GOT3 (cell line): ENCODE data around the gene ITCH.

Source experiments
- DNase-seq: peaks from one replicate; lab custom pipeline; 2025; ENCODE audit warnings: mixed read lengths; lab: John Stamatoyannopoulos, UW

ITCH gene

DNA sequence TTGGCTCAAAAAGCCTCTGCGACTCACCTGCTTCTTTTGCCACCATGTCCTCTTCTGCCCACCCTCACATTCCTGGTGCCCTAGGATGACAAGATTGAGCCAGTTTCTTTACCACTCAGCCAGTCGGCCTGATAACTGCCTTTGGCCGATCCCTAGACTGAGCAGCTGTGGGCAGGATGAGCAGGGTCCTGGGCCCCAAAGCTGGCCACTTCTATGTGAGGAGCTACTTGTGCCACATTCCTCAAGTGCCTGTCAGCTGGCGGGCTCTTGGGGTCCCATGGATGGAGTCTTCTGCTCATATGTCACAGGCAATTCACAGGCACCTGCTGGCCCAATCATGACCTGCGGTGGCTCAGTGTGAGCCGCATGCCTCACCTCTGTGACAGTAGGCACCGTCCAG lies 169.7 kb downstream of the ITCH start:
- no peak for DNase-seq

DNA sequence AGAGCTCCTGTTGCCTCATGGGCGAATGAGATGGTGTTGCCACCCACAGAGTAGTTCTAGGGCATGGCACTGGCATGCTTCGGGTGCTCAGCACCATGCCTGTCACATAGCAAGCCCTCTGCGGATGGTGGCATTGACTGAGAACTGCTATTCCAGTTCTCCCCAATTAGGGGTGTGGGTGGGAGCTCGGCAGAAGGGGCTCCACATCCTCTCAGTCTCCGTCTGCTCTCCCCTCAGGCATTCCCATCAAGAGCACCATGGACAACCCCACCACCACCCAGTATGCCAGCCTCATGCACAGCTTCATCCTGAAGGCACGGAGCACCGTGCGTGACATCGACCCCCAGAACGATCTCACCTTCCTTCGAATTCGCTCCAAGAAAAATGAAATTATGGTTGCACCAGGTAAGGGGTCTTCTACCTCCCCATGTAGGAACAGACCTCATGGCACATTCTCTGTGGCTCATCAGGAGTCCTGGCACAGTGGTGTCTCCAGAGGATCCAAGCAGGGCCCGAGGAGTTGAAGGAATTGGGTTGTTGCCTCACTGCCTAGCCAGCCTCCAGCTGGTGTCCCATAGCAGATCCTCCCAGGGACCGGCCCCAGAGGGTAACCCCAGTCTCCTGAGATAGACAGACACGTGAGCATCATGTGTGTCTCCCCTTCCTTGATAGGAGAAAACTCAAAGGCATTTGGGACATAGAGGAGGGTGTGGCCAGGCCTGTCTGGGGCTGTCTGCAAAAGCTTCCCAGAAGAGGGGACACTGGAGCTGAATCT lies 171.5 kb downstream of the ITCH start:
- no peak for DNase-seq

DNA sequence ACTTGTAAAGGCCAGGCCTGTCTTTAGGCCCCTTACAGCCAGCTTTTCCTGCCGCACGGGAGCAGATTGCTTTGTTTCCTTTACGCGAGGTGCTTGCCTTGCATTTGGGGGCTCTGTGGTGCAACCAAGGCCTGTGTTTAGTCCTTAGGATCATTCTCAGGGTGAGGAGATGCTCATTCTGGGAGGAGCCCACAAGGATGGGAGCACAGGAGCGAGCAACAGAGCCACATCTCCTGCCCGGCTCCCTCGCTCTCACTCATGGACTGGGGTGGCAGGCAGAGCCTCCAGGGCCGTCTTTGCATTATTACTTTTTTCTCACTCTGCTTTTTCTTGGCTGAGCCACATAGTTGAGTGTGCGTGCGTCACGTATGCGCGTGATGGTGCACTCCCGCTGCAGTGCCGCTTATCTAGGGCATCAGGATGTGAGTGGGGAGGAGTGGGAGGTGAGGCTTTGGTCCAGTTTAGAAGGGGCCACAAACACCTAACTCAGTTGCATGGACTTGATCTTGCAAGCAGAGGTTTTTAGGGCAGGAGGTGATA lies 172.3 kb downstream of the ITCH start:
- DNase-seq, result no peak

DNA sequence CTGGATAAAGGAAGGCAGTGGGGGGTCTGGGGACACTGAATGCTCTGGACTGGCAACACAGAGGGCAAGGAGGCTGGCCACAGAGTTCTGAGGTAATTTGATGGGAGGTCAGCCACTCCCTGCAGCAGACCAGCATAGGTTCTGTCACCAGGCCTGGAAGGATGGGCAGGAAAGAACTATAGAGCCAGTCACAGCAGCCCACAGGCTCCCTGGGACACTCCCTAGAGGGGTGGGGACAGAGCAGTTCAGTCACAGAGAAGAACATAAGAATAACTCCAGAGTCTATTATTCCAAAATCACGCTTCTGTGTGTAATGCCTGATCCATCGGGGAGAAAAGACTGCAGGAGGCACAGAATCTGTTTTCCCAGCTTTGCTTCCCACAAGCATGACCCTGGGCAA lies 172.8 kb downstream of the ITCH start:
- DNase-seq, result no peak

DNA sequence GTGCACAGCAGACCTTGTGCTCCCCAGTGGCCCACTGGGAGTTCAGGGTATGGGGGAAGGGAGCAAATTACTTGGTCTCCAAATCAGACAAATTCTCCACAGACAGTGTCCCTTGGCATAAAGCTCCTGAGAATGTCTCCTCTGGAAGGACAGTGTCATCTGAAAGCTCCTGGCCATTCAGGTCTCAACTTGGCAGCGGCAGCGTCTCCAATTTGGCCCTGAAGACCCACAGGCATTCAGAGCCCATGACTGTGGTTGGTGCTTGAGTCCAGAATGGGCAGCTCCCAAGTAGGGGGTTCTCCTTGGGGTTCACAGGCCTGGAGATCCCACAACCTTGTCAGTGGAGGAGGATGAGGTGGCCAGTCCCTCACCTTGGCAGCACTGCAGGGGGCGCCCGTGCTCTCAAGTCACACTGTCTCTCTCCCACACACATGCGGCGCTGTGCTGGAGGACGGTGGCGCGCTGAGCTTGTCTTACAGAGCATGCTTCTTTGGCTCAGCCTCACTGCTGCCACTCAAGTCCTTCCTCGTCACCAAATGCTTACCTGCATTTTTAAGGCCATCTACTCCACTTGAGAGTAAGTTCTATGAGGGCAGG lies 173.8 kb downstream of the ITCH start:
- DNase-seq, result no peak

DNA sequence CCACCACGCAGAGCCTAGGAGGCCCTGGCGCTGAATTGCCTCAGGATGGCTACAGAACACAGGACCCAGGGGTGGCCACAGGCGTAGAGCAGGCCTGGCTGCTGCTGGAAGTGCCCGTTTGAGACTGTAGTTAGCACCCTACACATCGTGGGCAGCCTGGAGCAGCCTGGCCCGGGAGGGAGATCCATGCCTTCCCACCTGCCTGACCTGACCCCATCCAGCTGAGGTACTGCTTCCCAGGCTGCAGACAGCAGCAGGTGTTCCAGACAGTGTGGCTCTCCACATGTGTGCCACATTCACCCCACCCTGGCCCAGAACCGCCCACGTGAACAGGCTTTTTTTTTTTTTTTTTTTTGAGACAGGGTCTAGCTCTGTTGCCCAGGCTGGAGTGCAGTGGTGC lies 174.6 kb downstream of the ITCH start:
- no peak for DNase-seq

DNA sequence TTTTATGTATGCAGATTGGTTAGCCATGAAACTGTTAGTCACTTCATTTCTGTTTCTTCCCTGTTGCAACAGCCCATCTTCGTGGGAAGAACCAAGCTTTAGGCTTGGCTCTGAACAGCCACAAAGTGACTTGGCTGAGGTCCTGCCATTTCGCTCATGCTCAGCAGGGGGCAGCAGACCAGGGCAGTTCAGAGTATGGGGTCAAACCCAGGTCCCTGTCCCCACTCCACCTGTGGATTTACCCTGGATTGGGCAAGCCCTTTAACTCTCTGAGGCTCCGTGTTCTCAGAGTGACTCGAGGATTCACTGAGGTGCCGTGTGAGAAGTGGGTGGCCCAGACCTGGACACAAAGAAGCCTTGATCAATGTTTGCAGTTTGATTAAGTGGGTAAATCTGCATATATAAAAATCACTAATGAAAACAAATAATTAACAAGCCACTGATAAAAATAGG lies 175.6 kb downstream of the ITCH start:
- DNase-seq, result no peak

DNA sequence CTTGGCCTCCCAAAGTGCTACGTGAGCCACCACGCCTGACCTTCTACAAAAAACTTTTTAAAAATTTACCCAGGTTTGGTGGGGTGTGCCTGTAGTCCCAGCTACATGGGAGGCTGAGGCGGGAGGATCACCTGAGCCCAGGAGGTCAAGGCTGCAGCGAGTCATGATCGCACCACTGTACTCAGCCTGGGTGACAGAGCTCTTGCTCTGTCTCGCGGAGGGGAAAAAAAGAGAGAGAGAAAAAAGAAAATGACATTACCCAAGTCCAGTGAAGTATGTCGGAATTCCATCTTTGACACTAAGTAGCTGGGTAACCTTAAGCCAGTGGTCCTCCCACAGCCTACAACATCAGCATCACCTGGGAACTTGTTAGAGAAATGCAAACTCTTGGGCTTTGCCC lies 176.7 kb downstream of the ITCH start:
- no peak for DNase-seq

DNA sequence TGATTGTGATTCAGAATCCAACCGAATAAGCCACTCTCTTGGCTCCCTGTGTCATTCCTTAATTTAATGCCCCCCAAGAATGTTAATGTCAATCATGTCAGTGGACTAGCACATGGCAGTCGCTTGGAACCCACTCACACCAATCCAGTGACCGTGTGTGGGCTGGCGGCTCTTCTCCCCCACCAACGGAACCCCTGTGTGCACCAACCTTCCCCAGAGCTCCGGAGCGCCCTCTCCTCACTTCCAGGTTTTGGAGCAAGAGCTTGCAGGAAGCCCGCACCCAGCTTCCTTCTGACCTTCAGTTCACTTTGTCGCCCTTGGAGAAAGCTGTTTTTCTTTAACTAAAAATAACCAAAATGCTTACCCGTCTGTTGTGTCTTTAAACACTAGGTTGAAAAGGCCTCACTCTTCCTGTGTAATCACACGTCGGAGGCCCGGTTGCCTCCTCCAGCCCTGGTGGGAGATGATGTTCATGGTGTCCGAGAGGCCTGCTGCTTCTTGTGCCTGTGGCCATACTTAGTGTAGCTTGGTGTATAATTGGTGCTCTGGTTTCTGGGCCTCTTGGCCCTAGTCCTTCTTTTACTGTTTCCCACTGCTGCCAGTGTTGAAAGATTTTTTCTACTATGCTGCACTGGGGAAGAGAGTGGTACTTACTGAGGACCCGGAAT lies 177.7 kb downstream of the ITCH start:
- DNase-seq, result no peak

DNA sequence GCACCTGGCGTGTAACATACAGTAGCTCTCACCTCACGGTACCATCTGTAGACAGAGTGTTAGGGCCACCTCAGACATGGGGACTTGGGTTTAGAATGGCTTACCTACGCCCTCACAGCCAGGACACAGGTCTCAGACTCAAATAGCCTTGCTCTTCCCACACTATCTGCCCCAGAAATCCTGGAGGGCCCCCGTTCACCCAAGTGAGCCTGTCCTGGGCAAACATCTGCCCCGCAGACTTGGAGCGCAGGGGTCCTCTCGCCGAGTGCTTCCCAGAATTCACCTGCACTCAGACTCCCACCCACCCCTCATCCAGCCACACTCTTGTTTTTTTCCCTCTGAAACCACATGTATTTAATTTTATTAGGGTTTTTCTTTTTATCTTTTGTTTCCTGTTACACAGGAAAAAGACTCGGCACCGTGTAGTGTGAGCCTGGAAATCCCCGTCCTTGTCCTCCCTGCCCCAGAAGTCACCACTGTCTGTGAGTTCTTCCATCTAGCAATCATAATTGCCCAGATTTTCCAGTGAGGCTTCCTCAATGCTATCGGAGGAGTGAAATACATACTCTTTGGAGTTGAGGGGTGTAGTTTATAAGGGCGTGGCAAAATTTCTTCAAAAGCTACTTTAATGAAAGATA lies 178.3 kb downstream of the ITCH start:
- DNase-seq, result no peak

DNA sequence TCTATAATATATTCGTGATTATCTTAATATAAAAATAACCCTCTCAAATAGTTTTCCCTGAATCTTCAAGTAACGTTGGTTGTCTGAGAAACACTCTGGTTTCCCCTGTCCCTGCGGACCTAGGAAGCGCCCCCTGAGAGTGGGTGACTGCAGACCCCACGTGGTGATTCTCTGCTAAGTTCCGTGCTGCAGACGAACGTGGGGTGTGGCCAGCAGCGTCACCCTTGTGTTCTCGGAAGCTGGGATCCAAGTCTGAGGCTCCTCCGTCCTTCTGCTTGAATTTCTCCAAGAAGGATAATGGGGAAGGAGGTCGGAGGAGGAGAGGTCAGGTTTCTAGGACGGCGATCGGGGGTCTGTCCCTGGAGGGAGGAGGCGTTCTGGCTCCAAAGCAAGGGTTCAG lies 178.8 kb downstream of the ITCH start:
- no peak for DNase-seq

DNA sequence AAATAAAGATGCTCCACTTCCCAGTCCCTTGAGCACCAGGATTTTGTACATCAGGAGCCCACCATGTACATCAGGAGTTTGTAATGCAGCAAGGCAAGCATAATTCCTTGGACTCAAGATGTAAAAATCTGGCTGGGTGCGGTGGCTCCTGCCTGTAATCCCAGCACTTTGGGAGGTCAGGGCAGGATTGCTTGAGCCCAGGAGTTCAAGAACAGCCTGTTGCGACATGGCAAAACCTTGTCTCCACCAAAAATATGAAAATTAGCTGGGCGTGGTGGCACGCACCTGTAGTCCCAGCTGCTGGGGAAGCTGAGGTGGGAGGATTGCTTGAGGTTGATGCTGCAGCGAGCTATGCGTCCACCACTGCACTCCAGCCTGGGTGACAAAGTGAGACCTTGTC lies 179.4 kb downstream of the ITCH start:
- no peak for DNase-seq

DNA sequence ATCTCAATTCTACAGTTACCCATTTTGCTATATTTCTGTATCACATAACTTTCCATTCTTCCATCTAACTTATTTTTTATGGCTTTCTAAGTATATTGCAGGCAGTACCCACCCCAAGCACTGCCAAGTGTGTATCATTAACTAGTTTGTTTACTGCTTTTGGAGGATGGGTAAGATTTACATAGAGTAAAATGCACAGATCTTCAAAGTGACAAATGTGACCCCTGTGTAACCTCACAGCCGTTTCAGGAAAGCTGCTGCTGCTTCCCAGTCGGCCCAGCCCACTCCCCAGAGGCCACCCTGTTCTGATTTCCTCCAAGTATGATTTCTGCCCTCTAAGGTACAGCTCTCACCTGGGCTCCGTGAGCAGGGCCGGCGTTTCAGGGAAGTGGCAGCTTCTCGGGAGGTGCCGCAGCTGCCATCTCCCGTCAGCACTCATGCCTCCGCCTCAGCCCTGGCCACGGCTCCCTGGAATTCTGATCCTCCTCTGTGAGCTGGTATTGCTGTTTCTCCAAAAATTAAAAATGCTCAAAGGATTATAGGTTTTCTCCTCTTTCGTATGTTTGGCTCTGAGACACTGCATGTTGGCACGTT lies 180.5 kb downstream of the ITCH start:
- DNase-seq, result no peak

DNA sequence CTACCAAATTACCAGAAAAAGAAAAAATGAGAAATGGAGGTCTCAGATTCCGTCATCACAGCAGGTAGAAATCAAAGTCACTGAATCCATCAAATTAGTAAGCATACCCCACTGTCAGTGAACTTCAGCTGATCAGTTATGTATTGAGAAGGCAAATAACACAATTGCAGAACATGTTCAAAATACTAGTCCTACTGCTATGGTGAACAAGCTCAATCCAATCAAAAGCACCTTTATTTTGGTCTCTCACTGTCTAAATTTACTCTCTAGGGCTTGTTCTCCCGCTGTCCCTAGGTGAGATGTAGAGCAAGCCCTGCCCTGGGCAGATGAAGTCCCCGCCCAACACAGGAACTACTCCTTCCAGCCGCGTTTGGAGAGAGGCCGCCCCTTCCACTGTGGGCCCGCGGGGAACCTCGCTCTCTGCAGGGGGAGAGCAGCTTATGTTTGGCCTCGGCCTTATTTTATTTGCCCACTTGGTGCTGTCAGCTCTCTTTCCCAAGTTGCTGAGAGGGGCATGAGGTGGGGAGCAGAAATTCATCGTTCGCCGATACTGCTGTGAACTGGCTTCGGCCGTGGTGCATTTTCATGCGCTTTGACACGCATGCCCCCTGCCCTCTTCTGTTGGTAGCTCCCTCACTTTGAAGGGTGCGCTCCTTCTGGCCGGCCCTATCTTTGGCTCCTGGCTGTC lies 181.2 kb downstream of the ITCH start:
- peak; percentile 93 for DNase-seq

DNA sequence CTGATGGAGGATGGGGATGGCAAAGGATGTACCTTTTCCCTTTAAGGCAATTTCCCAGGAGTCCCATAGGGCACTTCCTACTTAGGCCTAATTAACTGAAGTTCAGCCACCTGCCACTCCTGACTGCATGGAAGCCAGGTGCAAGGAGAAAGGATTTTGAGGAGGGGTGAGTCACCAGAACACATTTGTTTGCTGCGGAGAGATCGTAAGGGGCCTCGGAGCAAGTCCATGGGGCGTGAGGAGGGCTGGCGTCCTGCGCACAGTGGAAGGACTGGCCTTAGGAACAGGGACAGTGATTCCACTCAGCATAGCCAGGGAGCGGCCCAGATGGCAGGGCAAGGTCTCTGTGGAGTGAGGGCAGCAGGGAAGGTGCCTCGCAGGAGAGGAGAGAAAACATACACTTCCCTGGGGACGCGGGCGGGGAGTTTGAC lies 183.7 kb downstream of the ITCH start:
- DNase-seq, result no peak

DNA sequence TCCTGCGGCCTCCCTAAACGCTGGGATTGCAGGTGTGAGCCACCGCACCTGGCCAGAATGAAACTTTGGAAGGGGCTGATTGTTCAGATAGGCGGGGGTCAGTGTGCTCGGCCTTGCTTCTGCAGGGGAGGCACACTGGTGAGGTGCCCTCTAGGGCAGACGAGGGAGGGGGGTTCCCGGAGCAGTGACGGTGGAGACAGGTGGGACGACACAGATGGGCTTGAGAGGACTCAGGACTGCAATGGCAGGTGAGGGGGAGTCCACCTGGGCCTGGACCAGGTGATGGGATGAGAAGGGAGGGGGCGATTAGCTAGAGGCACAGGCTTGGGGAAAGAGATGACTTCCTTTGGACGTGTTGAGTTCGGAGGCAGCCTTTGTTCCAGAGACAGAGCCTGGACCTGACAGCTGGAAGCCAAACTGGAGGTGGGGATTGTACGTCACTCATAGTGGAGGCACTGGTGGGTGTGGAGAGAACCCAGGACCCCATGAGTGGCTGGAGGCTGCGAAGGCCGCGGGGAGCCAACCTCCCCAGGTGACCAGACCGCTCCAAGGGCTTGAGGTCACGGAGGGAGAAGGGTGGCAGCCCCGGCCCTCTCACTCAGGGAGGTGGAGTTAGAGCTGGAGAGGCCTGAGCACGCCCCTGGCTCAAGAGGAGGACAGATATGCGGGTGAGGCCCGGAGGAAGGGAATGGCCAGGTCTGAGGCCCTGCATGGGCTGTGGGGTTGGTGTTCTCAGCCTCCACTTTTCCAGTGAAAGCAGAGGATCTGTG lies 185.0 kb downstream of the ITCH start:
- no peak for DNase-seq

DNA sequence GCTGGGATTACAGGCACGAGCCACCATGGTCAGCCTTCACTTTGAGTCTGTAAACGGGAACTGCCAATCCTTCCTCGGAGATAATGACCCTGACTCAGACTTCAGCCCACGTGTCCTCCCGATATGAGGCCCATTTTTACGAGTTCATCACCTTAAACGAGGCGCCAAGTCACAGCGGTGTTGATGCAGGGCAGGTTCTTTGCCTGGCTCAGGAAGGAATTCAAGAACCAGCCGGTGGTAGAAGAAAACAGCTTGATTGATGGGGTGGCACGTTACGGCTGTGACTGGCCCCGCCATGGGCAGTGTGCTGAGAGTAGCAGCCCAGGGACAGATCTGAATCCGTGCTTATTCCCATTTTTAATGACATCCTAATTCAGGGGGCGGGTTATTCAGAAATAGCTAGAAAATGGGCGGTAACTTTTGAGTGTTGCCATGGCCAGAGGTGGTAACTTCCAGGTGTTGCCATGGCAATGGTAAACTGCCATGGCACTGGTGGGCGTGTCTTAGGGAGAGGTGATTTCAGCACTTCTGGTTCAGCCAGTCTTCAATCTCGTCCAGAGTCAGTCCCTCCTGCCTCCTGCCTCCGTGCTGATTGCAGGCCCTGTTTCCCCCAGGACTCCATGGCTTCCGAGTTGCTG lies 186.3 kb downstream of the ITCH start:
- no peak for DNase-seq

DNA sequence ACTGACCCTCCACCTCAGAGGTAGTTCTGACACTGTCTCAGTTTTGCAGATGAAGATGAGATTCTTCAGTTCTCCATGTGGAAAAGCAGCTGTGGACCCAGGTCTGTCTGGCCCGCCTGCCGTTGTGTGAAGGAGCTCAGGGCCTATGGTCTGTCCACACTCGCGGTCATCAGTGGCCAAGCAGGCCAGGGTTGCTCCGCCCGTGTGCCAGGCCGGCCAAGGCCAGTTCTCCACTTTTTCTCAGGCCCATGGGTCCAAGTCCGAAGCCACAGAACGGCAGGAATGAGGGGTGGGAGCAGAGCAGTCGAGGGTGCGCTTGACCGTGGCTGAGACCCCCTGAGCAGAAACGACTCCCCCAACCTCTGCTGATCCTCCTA lies 186.8 kb downstream of the ITCH start:
- DNase-seq, result no peak

DNA sequence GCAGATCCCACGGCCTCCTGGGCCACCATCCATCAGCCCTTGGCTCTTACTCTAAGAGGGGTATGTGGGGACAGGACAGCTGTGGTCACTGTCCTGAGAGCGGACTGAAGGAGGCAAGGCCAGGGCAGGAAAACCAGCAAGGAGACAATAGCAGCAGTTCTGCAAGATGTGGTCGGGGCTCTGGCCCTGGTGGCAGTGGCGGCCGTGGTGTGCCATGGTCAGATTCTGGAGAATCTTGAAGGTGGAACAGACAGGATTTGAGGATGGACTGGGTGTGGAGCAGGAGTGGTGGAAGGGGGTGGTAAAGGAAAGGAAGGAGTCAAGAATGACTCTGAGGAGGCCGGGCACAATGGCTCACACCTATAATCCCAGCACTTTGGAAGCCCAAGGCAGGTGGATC lies 189.5 kb downstream of the ITCH start:
- DNase-seq, result no peak

DNA sequence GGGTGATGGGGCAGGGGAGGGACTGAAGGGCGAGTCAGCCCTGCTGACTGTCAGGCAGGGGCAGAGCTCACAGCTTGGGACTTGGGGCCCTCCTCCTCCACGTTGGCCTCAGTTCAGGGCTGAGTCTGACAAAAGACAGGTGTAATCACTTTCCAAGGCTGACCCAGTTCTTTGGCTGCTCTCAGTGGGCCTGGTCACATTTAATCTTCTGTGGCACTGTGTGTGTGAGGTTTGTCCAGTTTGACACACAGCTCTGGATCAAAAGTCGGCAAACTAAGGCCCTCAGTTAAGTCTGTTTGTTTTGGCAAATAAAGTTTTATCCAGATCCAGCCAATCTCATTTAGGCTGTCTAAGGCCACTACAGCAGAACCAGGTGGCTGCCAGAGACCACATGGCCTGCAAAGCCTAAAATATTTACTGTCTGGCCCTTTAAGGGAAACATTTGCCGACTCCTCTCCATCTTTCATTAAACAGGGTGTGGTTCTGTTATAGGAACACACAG lies 190.3 kb downstream of the ITCH start:
- no peak for DNase-seq
